HG03159 (cell line): ENCODE data around the gene MRTO4.

ENCODE experiments used
- ATAC-seq: cut with Tn5 transposase; IDR thresholded peaks from one replicate; pipeline ENCODE4 v1.9.1; 2021; ENCODE audit warnings: mild to moderate bottlenecking, moderate library complexity; ENCODE audit not compliant: unreplicated experiment

MRTO4 gene

DNA sequence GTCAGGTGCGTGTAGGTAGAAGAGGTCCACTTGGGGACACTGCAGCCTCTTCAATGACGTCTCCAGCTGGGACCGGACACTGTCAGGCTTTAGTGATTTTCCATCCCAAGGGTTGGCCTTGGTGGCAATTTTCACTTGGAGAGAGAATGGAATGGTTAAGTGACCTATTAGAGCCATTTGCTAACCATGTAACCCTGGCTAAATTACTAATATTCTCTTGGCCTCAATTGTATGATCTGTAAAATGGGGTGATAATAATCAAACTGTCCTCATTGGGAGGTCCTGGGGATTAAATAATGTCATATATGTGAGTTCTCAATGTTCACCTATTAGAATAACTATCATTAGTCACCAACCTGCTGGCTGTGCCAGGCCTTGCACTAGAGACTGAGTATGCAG lies 56.9 kb downstream of the MRTO4 start:
- ATAC-seq = no peak

DNA sequence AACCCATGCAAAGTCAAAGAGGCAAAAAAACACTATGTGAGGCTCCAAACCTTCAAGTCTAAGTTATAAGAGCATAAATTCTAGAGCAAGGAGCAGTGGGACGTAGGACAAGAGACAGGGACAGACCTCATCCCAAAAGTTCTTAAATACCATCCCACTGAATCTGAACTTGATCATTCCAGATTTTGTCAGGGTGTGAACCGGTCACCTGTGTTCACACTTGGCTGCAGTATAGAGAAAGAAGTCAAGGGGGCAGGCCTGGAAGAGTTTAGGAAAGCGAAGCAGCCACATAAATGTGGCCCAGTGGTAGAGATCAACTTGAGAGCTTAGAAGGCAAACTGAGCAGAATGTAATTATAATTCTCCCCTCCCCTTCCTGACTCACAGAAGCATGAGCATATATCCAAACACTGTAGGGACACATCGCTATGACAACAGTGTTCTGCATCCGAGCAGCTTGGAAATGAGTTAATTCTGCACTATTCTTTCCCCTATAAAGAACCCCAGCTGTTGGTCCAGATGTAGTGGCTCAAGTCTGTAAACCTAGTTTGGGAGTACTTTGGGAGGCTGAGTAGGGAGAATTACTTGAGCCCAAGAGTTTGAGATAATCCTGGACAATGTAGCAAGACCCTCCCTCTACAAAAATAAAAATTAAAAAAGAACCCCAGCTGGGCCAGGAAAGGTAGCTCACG lies 57.7 kb downstream of the MRTO4 start:
- ATAC-seq = no peak
